GM23248 (cell line): ENCODE measurements around the gene MYOM3.

ENCODE experiments used
- EZH2 ChIP-seq: fragments of 200-600 bp; sonication (generic); IDR thresholded peaks from 2 replicates; pipeline ENCODE4 v1.6.1; 2018; ENCODE audit warnings: antibody characterized with exemption, mild to moderate bottlenecking; ENCODE audit not compliant: insufficient read depth, poor library complexity, severe bottlenecking
- EZH2phosphoT487 ChIP-seq: fragments of 200-600 bp; sonication (generic); IDR thresholded peaks from 2 replicates; pipeline ENCODE4 v1.6.1; 2018; ENCODE audit warnings: antibody characterized with exemption, moderate library complexity, mild to moderate bottlenecking, low read depth; ENCODE audit not compliant: insufficient read depth

GRCh38 chr1:24057171-24057570 is 54.8 kb downstream of the MYOM3 start:
- TF ChIP-seq EZH2, result no peak
- TF ChIP-seq EZH2phosphoT487, result no peak
